Neural cell (in vitro differentiated cells): ENCODE measurements around the gene SRRM2. TPM values are rescaled to one million over a fixed set of nuclear protein-coding genes. Genes with fewer than 3 reads are reported as not detected.

Source experiments
- H2AFZ ChIP-seq: fragments of 200-600, 300-800 bp; sonication (generic), shearing (Covaris generic); 2 replicates; pipeline ENCODE4 v1.6.0; 2014; ENCODE audit warnings: low read depth, mild to moderate bottlenecking, antibody characterized with exemption, low read length, moderate library complexity
- H3F3A ChIP-seq: fragments of 200-600 bp; shearing (Covaris generic); 2 replicates; pipeline ENCODE4 v1.6.1; 2016; ENCODE audit warnings: mild to moderate bottlenecking, moderate library complexity, mixed read lengths, antibody characterized with exemption, low read length; ENCODE audit not compliant: insufficient read depth, poor library complexity, severe bottlenecking
- H3K27ac ChIP-seq: fragments of 200-600, 300-800 bp; sonication (generic), shearing (Covaris generic); 2 replicates; pipeline ENCODE4 v1.5.1; 2014; ENCODE audit warnings: mild to moderate bottlenecking, low read length, moderate library complexity
- H3K27me3 ChIP-seq: fragments of 300-800, 200-600 bp; sonication (generic), shearing (Covaris generic); 2 replicates; pipeline ENCODE4 v1.6.0; 2014; ENCODE audit warnings: mild to moderate bottlenecking, low read depth, low read length, moderate library complexity; ENCODE audit not compliant: insufficient read depth
- H3K36me3 ChIP-seq: fragments of 300-800, 200-600 bp; sonication (generic), shearing (Covaris generic); 2 replicates; pipeline ENCODE4 v1.5.1; 2014; ENCODE audit warnings: mild to moderate bottlenecking, antibody characterized with exemption, low read length, moderate library complexity; ENCODE audit not compliant: insufficient read depth
- H3K4me2 ChIP-seq: fragments of 300-800, 200-600 bp; sonication (generic), shearing (Covaris generic); 2 replicates; pipeline ENCODE4 v1.6.0; 2014; ENCODE audit warnings: mild to moderate bottlenecking, low read length
- H3K4me3 ChIP-seq: fragments of 300-800, 200-600 bp; sonication (generic), shearing (Covaris generic); 2 replicates; pipeline ENCODE4 v1.5.1; 2014; ENCODE audit warnings: mild to moderate bottlenecking, low read length, moderate library complexity
- H3K79me2 ChIP-seq: fragments of 200-600 bp; shearing (Covaris generic); replicated peaks from 2 replicates; pipeline ENCODE4 v1.6.0; 2014; ENCODE audit warnings: mild to moderate bottlenecking, low read length, moderate library complexity; ENCODE audit not compliant: insufficient read depth
- H3K9ac ChIP-seq: fragments of 300-800, 200-600 bp; sonication (generic), shearing (Covaris generic); 2 replicates; pipeline ENCODE4 v1.6.1; 2016; ENCODE audit warnings: mild to moderate bottlenecking, low read length, mixed read lengths
- H3K9me2 ChIP-seq: fragments of 200-600 bp; shearing (Covaris generic); 2 replicates; pipeline ENCODE4 v1.6.1; 2016; ENCODE audit warnings: mild to moderate bottlenecking, low read length, mixed read lengths; ENCODE audit not compliant: insufficient read depth
- H3K9me3 ChIP-seq: fragments of 200-600, 300-800 bp; sonication (generic), shearing (Covaris generic); 2 replicates; pipeline ENCODE4 v1.6.1; 2016; ENCODE audit warnings: mild to moderate bottlenecking, mixed run types, low read length, moderate library complexity, mixed read lengths
- H4K20me1 ChIP-seq: fragments of 200-600 bp; shearing (Covaris generic); 2 replicates; pipeline ENCODE4 v1.6.1; 2016; ENCODE audit warnings: mild to moderate bottlenecking, mixed run types; ENCODE audit not compliant: insufficient read depth
- EP300 ChIP-seq: fragments of 450-650 bp; conservative IDR thresholded peaks from 2 replicates; pipeline ENCODE4 v1.6.1; 2014; ENCODE audit warnings: antibody characterized with exemption, mild to moderate bottlenecking, moderate library complexity; ENCODE audit not compliant: poor library complexity, severe bottlenecking
- EZH2 ChIP-seq: fragments of 200-600, 300-800 bp; shearing (Covaris generic), sonication (generic); IDR thresholded peaks from 2 replicates; pipeline ENCODE4 v1.6.1; 2014; ENCODE audit warnings: antibody characterized with exemption, low read length, borderline replicate concordance, mild to moderate bottlenecking; ENCODE audit not compliant: insufficient read depth, poor library complexity, severe bottlenecking
- MXI1 ChIP-seq: fragments of 450-650 bp; conservative IDR thresholded peaks from 2 replicates; pipeline ENCODE4 v1.6.1; 2014; ENCODE audit warnings: antibody characterized with exemption, mild to moderate bottlenecking; ENCODE audit not compliant: poor library complexity, severe bottlenecking
- POLR2AphosphoS5 ChIP-seq: IDR thresholded peaks from 2 replicates; pipeline ENCODE4 v1.6.1; 2012
- RAD21 ChIP-seq: fragments of 450-650 bp; conservative IDR thresholded peaks from 2 replicates; pipeline ENCODE4 v1.6.1; 2014; ENCODE audit warnings: antibody characterized with exemption, mild to moderate bottlenecking, moderate library complexity
- REST ChIP-seq: IDR thresholded peaks from 2 replicates; pipeline ENCODE4 v1.6.1; 2012; ENCODE audit warnings: borderline replicate concordance
- SMC3 ChIP-seq: fragments of 450-650 bp; conservative IDR thresholded peaks from 2 replicates; pipeline ENCODE4 v1.6.1; 2014; ENCODE audit warnings: antibody characterized with exemption, mild to moderate bottlenecking, moderate library complexity; ENCODE audit not compliant: poor library complexity
- TAF1 ChIP-seq: IDR thresholded peaks from 2 replicates; pipeline ENCODE4 v1.6.1; 2012; ENCODE audit warnings: low read depth
- polyA plus RNA-seq: library from polyadenylated mRNA; depleted of rRNA; stranded (reverse); fragments of >200 nt; gene quantifications from 2 replicates; pipeline ENCODE4 v1.2.3, GENCODE V29; 2014
- TF ChIP-seq, protein P1 (sequence below): fragments of 450-650 bp; IDR thresholded peaks from 2 replicates; pipeline ENCODE4 v1.5.1; 2014; ENCODE audit warnings: antibody characterized with exemption, mild to moderate bottlenecking, moderate library complexity; ENCODE audit not compliant: poor library complexity, severe bottlenecking

Gene SRRM2
- polyA plus RNA-seq, 1 donor from 2014 or later, result 40.0 TPM

- Histone ChIP-seq H3K4me3 (no peak overlapping the region), H3F3A (no peaks in the 10 kb centered on the region), H2AFZ (no peak overlapping the region), H3K27ac (no peak overlapping the region), H3K9me2 (no peaks in the 10 kb centered on the region), H3K36me3 (no peaks in the 10 kb centered on the region), H3K79me2 (no peaks in the 10 kb centered on the region), H3K9ac (no peak overlapping the region), H3K27me3 (no peaks in the 10 kb centered on the region), H4K20me1 (no peaks in the 10 kb centered on the region), H3K9me3 (no peaks in the 10 kb centered on the region), H3K4me2 (no peak overlapping the region)
- TF ChIP-seq TAF1 (no peak), MXI1 (no peak), REST (no peak), EP300 (no peak), EZH2 (no peak), POLR2AphosphoS5 (no peak), SMC3 (no peak), RAD21 (no peak)
- TF ChIP-seq, protein P1, sequence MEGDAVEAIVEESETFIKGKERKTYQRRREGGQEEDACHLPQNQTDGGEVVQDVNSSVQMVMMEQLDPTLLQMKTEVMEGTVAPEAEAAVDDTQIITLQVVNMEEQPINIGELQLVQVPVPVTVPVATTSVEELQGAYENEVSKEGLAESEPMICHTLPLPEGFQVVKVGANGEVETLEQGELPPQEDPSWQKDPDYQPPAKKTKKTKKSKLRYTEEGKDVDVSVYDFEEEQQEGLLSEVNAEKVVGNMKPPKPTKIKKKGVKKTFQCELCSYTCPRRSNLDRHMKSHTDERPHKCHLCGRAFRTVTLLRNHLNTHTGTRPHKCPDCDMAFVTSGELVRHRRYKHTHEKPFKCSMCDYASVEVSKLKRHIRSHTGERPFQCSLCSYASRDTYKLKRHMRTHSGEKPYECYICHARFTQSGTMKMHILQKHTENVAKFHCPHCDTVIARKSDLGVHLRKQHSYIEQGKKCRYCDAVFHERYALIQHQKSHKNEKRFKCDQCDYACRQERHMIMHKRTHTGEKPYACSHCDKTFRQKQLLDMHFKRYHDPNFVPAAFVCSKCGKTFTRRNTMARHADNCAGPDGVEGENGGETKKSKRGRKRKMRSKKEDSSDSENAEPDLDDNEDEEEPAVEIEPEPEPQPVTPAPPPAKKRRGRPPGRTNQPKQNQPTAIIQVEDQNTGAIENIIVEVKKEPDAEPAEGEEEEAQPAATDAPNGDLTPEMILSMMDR, result no peak
Measured at GRCh38 chr16:2712063-2712441, 40.4 kb upstream of the SRRM2 start.

- no peak overlapping the region for H2AFZ ChIP-seq
- H3K9me2 ChIP-seq, result no peaks in the 10 kb centered on the region
- no peak overlapping the region for H3K27ac ChIP-seq
- no peaks in the 10 kb centered on the region for H3K36me3 ChIP-seq
- no peak overlapping the region for H3K9ac ChIP-seq
- no peak overlapping the region for H3K4me2 ChIP-seq
- no peaks in the 10 kb centered on the region for H3F3A ChIP-seq
- H3K27me3 ChIP-seq, result no peaks in the 10 kb centered on the region
- no peaks in the 10 kb centered on the region for H4K20me1 ChIP-seq
- no peaks in the 10 kb centered on the region for H3K9me3 ChIP-seq
- no peaks in the 10 kb centered on the region for H3K79me2 ChIP-seq
- no peak overlapping the region for H3K4me3 ChIP-seq
- TF ChIP-seq RAD21 (no peak), SMC3 (no peak), REST (no peak), MXI1 (no peak), EP300 (no peak), EZH2 (no peak)
- TF ChIP-seq, protein P1, result no peak
Measured at GRCh38 chr16:2712546-2712945, 39.9 kb upstream of the SRRM2 start.
